ENCODE measurements around the gene LILRB4. TPM values are rescaled to one million over a fixed set of nuclear protein-coding genes. Genes with fewer than 3 reads are reported as not detected.

The LILRB4 gene
- total and polyA plus RNA-seq, 4 donors: 1.9 to 5.0 (median 3.4) TPM

- no peak overlapping the region for H3K4me3 ChIP-seq (ENCODE audit: low read depth in 1 of 3, low read length in 3 of 3)
- H3K9ac ChIP-seq (ENCODE audit: low read depth in 1 of 2, low read length in 2 of 2): no peak overlapping the region
- no peak for TF ChIP-seq RXRA (IDR thresholded peaks at IDR 0.05)
- TF ChIP-seq REST (IDR thresholded peaks at IDR 0.05): no peak
- no peak for TF ChIP-seq EGR1 (IDR thresholded peaks at IDR 0.05; ENCODE audit: low read depth in 2 of 2)
- no peak for TF ChIP-seq SP1 (IDR thresholded peaks at IDR 0.05)
- no peak for TF ChIP-seq YY1 (IDR thresholded peaks at IDR 0.05)
- no peak for TF ChIP-seq ZBTB33 (IDR thresholded peaks at IDR 0.05)
- no peak for TF ChIP-seq JUND (IDR thresholded peaks at IDR 0.05)
- no peak for TF ChIP-seq GABPA (IDR thresholded peaks at IDR 0.05 in 1 of 2, conservative IDR thresholded peaks at IDR 0.05 in 1 of 2)
- no peak for TF ChIP-seq HNF4G (IDR thresholded peaks at IDR 0.05)
- TF ChIP-seq NR2F2 (IDR thresholded peaks at IDR 0.05): no peak
- no peak for TF ChIP-seq CTCF (IDR thresholded peaks at IDR 0.05; ENCODE audit: low read depth, low read length, missing input control)
- no peak for TF ChIP-seq TAF1 (conservative IDR thresholded peaks at IDR 0.05)
- no peak for TF ChIP-seq FOXA2 (IDR thresholded peaks at IDR 0.05)
- no peak for TF ChIP-seq FOXA1 (IDR thresholded peaks at IDR 0.05)
- TF ChIP-seq HNF4A (conservative IDR thresholded peaks at IDR 0.05): no peak
- TF ChIP-seq MAX (IDR thresholded peaks at IDR 0.05): no peak
- no peak overlapping the region for H3K27ac ChIP-seq (ENCODE audit: low read depth in 1 of 2, low read length in 2 of 2)
- WGBS: 51% methylated on average over 4 of the region's 4 CpGs
- H3K4me1 ChIP-seq (ENCODE audit: control insufficient read depth in 4 of 4, insufficient read depth in 4 of 4, low read length in 3 of 4): no peaks in the 10 kb centered on the region
- H3K27me3 ChIP-seq (ENCODE audit: control insufficient read depth in 4 of 4, insufficient read depth in 4 of 4, low read length in 3 of 4): no peaks in the 10 kb centered on the region
- no peaks in the 10 kb centered on the region for H3K9me3 ChIP-seq (ENCODE audit: control insufficient read depth in 4 of 4, low read length in 3 of 4)
- no peak for DNase-seq (ENCODE audit: low spot score)
- H3K36me3 ChIP-seq (ENCODE audit: control insufficient read depth in 4 of 4, insufficient read depth in 3 of 4, low read depth in 1 of 4, low read length in 3 of 4): no peaks in the 10 kb centered on the region
Measured at GRCh38 chr19:54707962-54708361, 45.2 kb downstream of the LILRB4 start.

GRCh38 chr19:54708781-54709180, 46.0 kb downstream of the LILRB4 start:
- H3K36me3 ChIP-seq (ENCODE audit: control insufficient read depth in 4 of 4, insufficient read depth in 3 of 4, low read depth in 1 of 4, low read length in 3 of 4): no peaks in the 10 kb centered on the region
- H3K4me3 ChIP-seq (ENCODE audit: low read depth in 1 of 3, low read length in 3 of 3): no peak overlapping the region
- no peak overlapping the region for H3K27ac ChIP-seq (ENCODE audit: low read depth in 1 of 2, low read length in 2 of 2)
- H3K9ac ChIP-seq (ENCODE audit: low read depth in 1 of 2, low read length in 2 of 2): no peak overlapping the region
- DNase-seq (ENCODE audit: low spot score): no peak
- no peaks in the 10 kb centered on the region for H3K9me3 ChIP-seq (ENCODE audit: control insufficient read depth in 4 of 4, low read length in 3 of 4)
- WGBS: 80% methylated on average over 7 of the region's 7 CpGs
- no peaks in the 10 kb centered on the region for H3K27me3 ChIP-seq (ENCODE audit: control insufficient read depth in 4 of 4, insufficient read depth in 4 of 4, low read length in 3 of 4)
- H3K4me1 ChIP-seq (ENCODE audit: control insufficient read depth in 4 of 4, insufficient read depth in 4 of 4, low read length in 3 of 4): no peaks in the 10 kb centered on the region
- TF ChIP-seq FOXA1 (IDR thresholded peaks at IDR 0.05) (no peak), GABPA (IDR thresholded peaks at IDR 0.05 in 1 of 2, conservative IDR thresholded peaks at IDR 0.05 in 1 of 2) (no peak), ATF3 (IDR thresholded peaks at IDR 0.05) (no peak), JUND (IDR thresholded peaks at IDR 0.05) (no peak), EGR1 (IDR thresholded peaks at IDR 0.05; ENCODE audit: low read depth in 2 of 2) (no peak), ZBTB33 (IDR thresholded peaks at IDR 0.05) (no peak)
